Trophoblast cell (in vitro differentiated cells and primary cell): ENCODE results near the gene MLH1.

ENCODE experiments used
- DNase-seq, 2 donors: peaks; one replicate each; pipeline ENCODE4 v3.0.0-alpha.2; 2016
- H2AFZ ChIP-seq: 2 replicates; pipeline ENCODE4 v1.6.1; 2013; ENCODE audit warnings: low read length, moderate library complexity, mild to moderate bottlenecking; ENCODE audit not compliant: insufficient read depth, poor library complexity
- H2AK5ac ChIP-seq: 2 replicates; pipeline ENCODE4 v1.6.1; 2013; ENCODE audit warnings: mild to moderate bottlenecking, low read length
- H2BK120ac ChIP-seq: 2 replicates; pipeline ENCODE4 v1.6.1; 2013; ENCODE audit warnings: low read length, mild to moderate bottlenecking, moderate library complexity; ENCODE audit not compliant: insufficient read depth, poor library complexity
- H2BK12ac ChIP-seq: 2 replicates; pipeline ENCODE4 v1.6.1; 2013; ENCODE audit warnings: mild to moderate bottlenecking, low read length, moderate library complexity
- H2BK5ac ChIP-seq: 2 replicates; pipeline ENCODE4 v1.6.1; 2013; ENCODE audit warnings: low read length, low read depth, moderate library complexity, mild to moderate bottlenecking; ENCODE audit not compliant: poor library complexity
- H3K14ac ChIP-seq: 2 replicates; pipeline ENCODE4 v1.6.1; 2013; ENCODE audit warnings: mild to moderate bottlenecking, low read length
- H3K18ac ChIP-seq: 2 replicates; pipeline ENCODE4 v1.6.1; 2013; ENCODE audit warnings: mild to moderate bottlenecking, low read length
- H3K23ac ChIP-seq: 2 replicates; pipeline ENCODE4 v1.6.1; 2013; ENCODE audit warnings: low read length
- H3K27ac ChIP-seq: 2 replicates; pipeline ENCODE4 v1.5.1; 2013; ENCODE audit warnings: low read depth, mild to moderate bottlenecking, inconsistent platforms, low read length, moderate library complexity
- H3K27me3 ChIP-seq: 2 replicates; pipeline ENCODE4 v1.6.1; 2013; ENCODE audit warnings: inconsistent platforms, mild to moderate bottlenecking, low read length, moderate library complexity; ENCODE audit not compliant: insufficient read depth
- H3K36me3 ChIP-seq, 2 experiments: 1 replicate in 1 of 2; 2 replicates in 1 of 2; pipeline ENCODE4 v1.6.1; 2013; ENCODE audit warnings: low read length in 2 of 2, mild to moderate bottlenecking in 2 of 2, moderate library complexity in 1 of 2; ENCODE audit not compliant: insufficient read depth in 2 of 2, control insufficient read depth in 1 of 2
- H3K4ac ChIP-seq: 2 replicates; pipeline ENCODE4 v1.6.1; 2013; ENCODE audit warnings: low read depth, mild to moderate bottlenecking, low read length, moderate library complexity
- H3K4me1 ChIP-seq, 2 experiments: 1 replicate in 1 of 2; 2 replicates in 1 of 2; pipeline ENCODE4 v1.6.1; 2013; ENCODE audit warnings: low read length in 2 of 2, mild to moderate bottlenecking in 2 of 2, moderate library complexity in 1 of 2; ENCODE audit not compliant: insufficient read depth in 2 of 2, control insufficient read depth in 1 of 2
- H3K4me2 ChIP-seq: 2 replicates; pipeline ENCODE4 v1.6.1; 2013; ENCODE audit warnings: inconsistent platforms, mild to moderate bottlenecking, low read length, moderate library complexity
- H3K4me3 ChIP-seq: 2 replicates; pipeline ENCODE4 v1.5.1; 2013; ENCODE audit warnings: mild to moderate bottlenecking, low read depth, low read length, inconsistent platforms
- H3K79me1 ChIP-seq: one replicate; pipeline ENCODE4 v1.6.1; 2013; ENCODE audit warnings: low read length
- H3K79me2 ChIP-seq: 2 replicates; pipeline ENCODE4 v1.6.1; 2013; ENCODE audit warnings: low read length, mild to moderate bottlenecking; ENCODE audit not compliant: control insufficient read depth, insufficient read depth, poor library complexity
- H3K9ac ChIP-seq: 2 replicates; pipeline ENCODE4 v1.6.1; 2013; ENCODE audit warnings: mild to moderate bottlenecking, low read length
- H3K9me3 ChIP-seq: 2 replicates; pipeline ENCODE4 v1.6.1; 2013; ENCODE audit warnings: low read depth, mild to moderate bottlenecking, control low read depth, inconsistent platforms, low read length; ENCODE audit not compliant: insufficient read depth
- H4K12ac ChIP-seq: 2 replicates; pipeline ENCODE4 v1.6.1; 2013; ENCODE audit warnings: low read depth, mild to moderate bottlenecking, low read length, moderate library complexity
- H4K8ac ChIP-seq: 2 replicates; pipeline ENCODE4 v1.6.1; 2013; ENCODE audit warnings: low read depth, mild to moderate bottlenecking, low read length, moderate library complexity
- H4K91ac ChIP-seq: one replicate; pipeline ENCODE4 v1.6.1; 2013; ENCODE audit warnings: low read depth, mild to moderate bottlenecking, low read length, moderate library complexity
- WGBS: extraction: QIAGEN DNeasy Blood & Tissue Kit; methylation state at CpG from one replicate; pipeline ENCODE4 v1.1.7; 2013; ENCODE audit warnings: missing lambda C conversion rate; ENCODE audit not compliant: insufficient read length, insufficient coverage; ENCODE audit errors: extremely low coverage; 5-methylcytosine and 5-hydroxymethylcytosine counted together

Gene MLH1

DNA sequence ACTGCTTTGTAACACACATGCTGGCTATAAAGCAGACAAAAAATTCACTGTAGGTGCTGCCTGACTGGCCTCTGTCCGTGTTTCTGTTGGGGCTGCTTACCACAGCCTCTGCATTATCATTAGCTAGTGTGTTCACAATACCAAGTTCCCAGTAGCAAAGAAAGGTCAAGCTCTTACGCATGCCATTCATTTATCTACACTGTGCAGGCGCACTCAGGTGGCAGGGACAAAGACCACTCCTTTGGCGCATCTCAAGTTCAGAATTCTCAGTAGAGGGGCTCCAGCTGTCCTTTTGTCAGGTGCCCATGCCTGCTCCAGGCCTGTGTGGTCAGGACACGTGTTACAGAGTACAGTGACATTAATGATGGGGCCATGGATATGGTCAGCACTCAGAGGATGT, 22.3 kb downstream of the MLH1 start:
- no peak overlapping the region for H4K8ac ChIP-seq
- H3K36me3 ChIP-seq = peaks cover 19 to 43% of the 10 kb centered on the region in 2 experiments
- H3K4me3 ChIP-seq = no peak overlapping the region
- WGBS = no CpG with 5 or more reads among the region's 5 CpGs
- no peak overlapping the region for H3K23ac ChIP-seq
- H3K4ac ChIP-seq = no peak overlapping the region
- no peaks in the 10 kb centered on the region for H3K79me1 ChIP-seq
- H2BK5ac ChIP-seq = no peak overlapping the region
- no peak overlapping the region for H4K91ac ChIP-seq
- no peak overlapping the region for H2BK120ac ChIP-seq
- no peak overlapping the region for H2AK5ac ChIP-seq
- H3K9ac ChIP-seq = no peak overlapping the region
- H4K12ac ChIP-seq = no peak overlapping the region
- H2AFZ ChIP-seq = no peak overlapping the region
- no peak overlapping the region for H3K4me2 ChIP-seq
- H3K14ac ChIP-seq = no peak overlapping the region
- DNase-seq = no peak
- no peak overlapping the region for H2BK12ac ChIP-seq
- no peak overlapping the region for H3K18ac ChIP-seq
- no peak overlapping the region for H3K27ac ChIP-seq
- H3K79me2 ChIP-seq = no peaks in the 10 kb centered on the region
- no peaks in the 10 kb centered on the region for H3K9me3 ChIP-seq
- H3K27me3 ChIP-seq = no peaks in the 10 kb centered on the region
- no peaks in the 10 kb centered on the region for H3K4me1 ChIP-seq

DNA sequence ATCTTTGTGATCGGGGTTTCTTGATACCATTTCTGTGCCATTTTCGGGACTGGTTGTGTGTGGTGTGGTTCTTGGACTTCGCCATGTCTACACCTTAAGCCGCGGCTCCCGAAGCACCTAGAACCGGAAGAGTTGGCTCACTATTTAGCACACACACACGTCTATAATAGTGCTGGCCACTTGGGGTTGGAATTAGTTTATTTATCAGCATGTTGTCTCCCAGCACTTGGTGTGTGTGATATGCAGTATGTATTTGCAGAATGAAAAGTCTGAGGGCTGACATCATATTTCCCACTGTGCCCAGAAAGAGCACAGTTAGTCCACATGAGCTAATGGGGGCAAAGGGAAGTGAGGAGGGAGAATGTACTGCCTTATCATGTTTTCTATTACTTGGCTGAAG, 23.6 kb downstream of the MLH1 start:
- H2AFZ ChIP-seq = no peak overlapping the region
- no peak overlapping the region for H3K4ac ChIP-seq
- H3K9me3 ChIP-seq = no peaks in the 10 kb centered on the region
- no peaks in the 10 kb centered on the region for H3K27me3 ChIP-seq
- H3K79me1 ChIP-seq = no peaks in the 10 kb centered on the region
- no peak overlapping the region for H2AK5ac ChIP-seq
- no peak for DNase-seq
- peaks cover 27 to 49% of the 10 kb centered on the region in 2 experiments for H3K36me3 ChIP-seq
- H3K4me1 ChIP-seq = no peaks in the 10 kb centered on the region
- no peak overlapping the region for H4K91ac ChIP-seq
- no peak overlapping the region for H2BK5ac ChIP-seq
- no peak overlapping the region for H3K4me2 ChIP-seq
- no peak overlapping the region for H2BK120ac ChIP-seq
- no peak overlapping the region for H3K23ac ChIP-seq
- H3K18ac ChIP-seq = no peak overlapping the region
- no peak overlapping the region for H3K14ac ChIP-seq
- no peak overlapping the region for H4K8ac ChIP-seq
- H3K79me2 ChIP-seq = no peaks in the 10 kb centered on the region
- WGBS = no CpG with 5 or more reads among the region's 8 CpGs
- H2BK12ac ChIP-seq = no peak overlapping the region
- no peak overlapping the region for H3K27ac ChIP-seq
- no peak overlapping the region for H4K12ac ChIP-seq
- H3K9ac ChIP-seq = no peak overlapping the region
- no peak overlapping the region for H3K4me3 ChIP-seq

DNA sequence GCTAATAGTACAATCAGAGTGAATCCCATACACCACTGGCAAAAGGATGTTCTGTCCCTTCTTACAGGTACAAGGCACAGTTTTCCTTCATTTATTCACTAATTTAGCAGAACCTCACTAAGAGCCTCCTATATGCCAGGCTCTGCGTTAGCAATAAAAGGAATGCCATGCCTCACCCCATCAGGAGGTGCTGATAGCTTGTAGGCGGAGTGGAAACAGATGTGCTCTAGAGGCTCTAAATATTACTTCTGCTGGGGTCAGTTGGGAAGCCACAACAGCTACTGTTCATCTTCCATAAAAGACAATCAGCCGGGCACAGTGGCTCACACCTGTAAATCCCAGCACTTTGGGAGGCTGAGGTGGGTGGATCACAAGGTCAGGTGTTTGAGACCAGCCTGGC, 24.4 kb downstream of the MLH1 start:
- Histone ChIP-seq H3K4ac (no peak overlapping the region), H2AFZ (no peak overlapping the region), H3K79me1 (no peaks in the 10 kb centered on the region), H3K79me2 (no peaks in the 10 kb centered on the region), H3K27me3 (no peaks in the 10 kb centered on the region), H4K91ac (no peak overlapping the region), H2AK5ac (no peak overlapping the region), H3K18ac (no peak overlapping the region), H4K12ac (no peak overlapping the region), H3K36me3 (peaks cover 29 to 55% of the 10 kb centered on the region in 2 experiments), H3K4me2 (no peak overlapping the region), H2BK12ac (no peak overlapping the region), H2BK120ac (no peak overlapping the region), H3K4me3 (no peak overlapping the region), H3K9me3 (no peaks in the 10 kb centered on the region), H3K23ac (no peak overlapping the region), H2BK5ac (no peak overlapping the region), H4K8ac (no peak overlapping the region), H3K27ac (no peak overlapping the region), H3K9ac (no peak overlapping the region), H3K14ac (no peak overlapping the region), H3K4me1 (no peaks in the 10 kb centered on the region)
- WGBS = no CpG with 5 or more reads among the region's 3 CpGs
- DNase-seq = no peak

DNA sequence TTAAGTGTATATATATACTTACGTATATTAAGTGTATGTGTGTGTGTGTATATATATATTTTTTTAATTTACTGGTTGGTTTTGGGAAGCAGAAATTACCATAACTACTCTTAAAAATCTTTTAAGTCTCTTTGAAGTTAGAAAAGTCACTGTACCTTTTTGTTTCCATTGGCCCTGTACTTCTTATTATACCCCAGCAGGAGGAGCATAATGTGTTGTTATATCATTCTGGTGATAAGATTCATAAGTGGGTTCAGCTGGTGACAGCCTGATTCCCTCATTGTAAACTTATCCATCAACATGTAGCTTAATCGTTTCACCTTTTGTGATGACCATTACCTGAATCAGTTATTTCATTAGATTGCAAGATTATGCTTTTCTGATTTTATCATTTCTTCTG, 30.8 kb downstream of the MLH1 start:
- H3K4me2 ChIP-seq = no peak overlapping the region
- no peak for DNase-seq
- no peak overlapping the region for H3K9ac ChIP-seq
- H3K4me1 ChIP-seq = no peaks in the 10 kb centered on the region
- no peaks in the 10 kb centered on the region for H3K79me2 ChIP-seq
- H3K14ac ChIP-seq = no peak overlapping the region
- no peaks in the 10 kb centered on the region for H3K9me3 ChIP-seq
- H3K4ac ChIP-seq = no peak overlapping the region
- no peak overlapping the region for H4K12ac ChIP-seq
- no CpG with 5 or more reads among the region's 2 CpGs for WGBS
- no peak overlapping the region for H2BK12ac ChIP-seq
- peaks cover 33 to 53% of the 10 kb centered on the region in 2 experiments for H3K36me3 ChIP-seq
- no peak overlapping the region for H3K23ac ChIP-seq
- no peak overlapping the region for H4K91ac ChIP-seq
- no peaks in the 10 kb centered on the region for H3K27me3 ChIP-seq
- H3K4me3 ChIP-seq = no peak overlapping the region
- H2AFZ ChIP-seq = no peak overlapping the region
- no peak overlapping the region for H3K18ac ChIP-seq
- H2AK5ac ChIP-seq = no peak overlapping the region
- no peak overlapping the region for H4K8ac ChIP-seq
- no peak overlapping the region for H2BK120ac ChIP-seq
- H3K79me1 ChIP-seq = no peaks in the 10 kb centered on the region
- H3K27ac ChIP-seq = no peak overlapping the region
- H2BK5ac ChIP-seq = no peak overlapping the region
